ENCODE results near the gene METTL23.

Gene METTL23

DNA sequence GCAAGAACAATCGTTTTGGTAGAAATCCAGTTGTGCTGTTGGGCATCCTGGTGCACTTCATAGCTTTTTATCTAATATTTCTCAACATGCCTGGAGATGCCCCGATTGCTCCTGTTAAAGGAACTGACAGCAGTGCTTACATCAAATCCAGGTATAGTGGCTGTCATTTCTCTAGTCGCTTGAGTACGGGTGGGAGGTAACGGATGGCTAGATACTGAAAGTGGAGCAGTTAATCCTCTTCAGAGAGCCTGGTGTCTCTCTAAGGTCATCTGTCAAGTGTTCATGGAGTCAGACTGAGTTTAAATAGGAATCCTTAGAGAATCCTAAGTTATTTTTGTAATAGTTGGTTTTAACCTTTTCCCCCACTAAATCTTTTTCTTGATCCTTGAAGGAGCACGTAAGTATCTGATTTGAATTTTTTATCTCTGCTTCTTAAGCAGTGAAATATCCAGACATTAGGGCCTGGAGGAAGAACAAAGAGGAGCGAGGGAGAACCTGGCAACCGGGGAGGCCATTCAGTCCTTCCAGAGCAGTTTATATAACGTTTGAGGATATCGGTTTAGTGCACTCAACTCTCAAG is 48.5 kb downstream of the METTL23 start:
- DNase-seq: no peak

DNA sequence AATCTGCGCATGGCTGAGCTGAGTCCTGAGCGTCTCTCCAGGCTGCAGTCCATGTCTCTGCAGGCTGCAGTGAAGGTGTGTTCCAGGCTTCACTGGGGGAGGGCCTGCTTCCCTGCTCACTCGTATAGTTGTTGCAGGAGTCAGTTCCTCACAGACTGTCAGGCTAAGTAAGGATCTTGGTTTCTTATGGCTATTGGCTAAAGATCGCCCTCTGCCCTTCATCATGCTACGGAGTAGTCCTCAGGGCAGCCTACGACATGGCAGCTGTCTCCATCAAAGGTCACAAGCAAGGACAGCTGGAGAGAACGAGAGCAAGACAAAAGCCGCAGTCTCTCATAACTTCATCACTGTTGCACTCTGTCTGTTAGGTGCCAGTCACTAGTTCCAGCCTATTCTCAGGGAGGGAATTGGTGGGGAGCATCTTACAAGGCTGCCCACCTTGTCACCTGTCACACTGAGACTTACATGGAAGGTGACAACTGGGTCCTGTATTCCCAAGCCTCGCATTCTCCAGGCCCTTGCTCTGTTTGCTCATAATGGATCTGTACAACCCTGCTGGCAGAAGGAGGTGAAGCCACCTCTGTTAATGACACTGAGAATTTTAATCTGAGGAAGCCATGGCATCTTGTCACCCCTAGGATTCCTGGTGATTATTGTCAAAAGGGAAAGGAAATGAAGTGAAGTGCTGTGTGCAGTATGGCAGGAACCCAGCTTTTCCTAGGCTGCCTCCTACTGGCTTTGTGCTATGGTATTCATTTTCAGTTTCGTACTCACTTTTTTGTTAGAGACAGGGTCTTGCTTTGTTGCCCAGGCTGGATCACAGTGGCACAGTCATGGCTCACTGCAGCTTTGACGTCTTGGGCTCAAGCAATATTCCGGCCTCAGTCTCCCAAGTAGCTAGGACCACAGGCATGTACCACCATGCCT is 54.7 kb downstream of the METTL23 start:
- DNase-seq: no peak

DNA sequence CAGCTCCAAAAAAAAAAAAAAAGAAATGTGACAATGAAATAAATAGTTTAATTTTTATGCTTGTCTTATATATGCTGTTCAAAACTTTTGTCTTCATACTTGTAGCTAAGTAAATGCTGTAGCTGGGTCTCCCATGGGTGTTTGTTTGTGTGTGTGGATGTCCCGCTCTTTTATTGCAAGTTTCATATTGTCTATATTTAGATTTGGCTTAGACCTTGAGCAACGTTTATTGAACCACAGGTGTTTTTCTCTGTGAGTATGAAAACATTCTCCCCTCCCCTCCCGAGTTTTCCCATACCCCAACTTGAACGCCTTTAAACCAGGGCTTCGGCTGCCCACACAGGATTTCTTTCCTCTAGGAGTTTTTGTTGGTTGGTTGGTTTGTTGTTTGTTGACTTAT is 56.5 kb downstream of the METTL23 start:
- DNase-seq: no peak

Measured in DMS153 (cell line).